CD14-positive monocyte (primary cell): Measurements from ENCODE around the gene BAAT. TPM values are rescaled to one million over a fixed set of nuclear protein-coding genes. Genes with fewer than 3 reads are reported as not detected.

Experiments
- DNase-seq, 3 donors: peaks; one replicate each; pipeline ENCODE4 v3.0.0-alpha.2; 2011 to 2022
- H2AFZ ChIP-seq: 2 replicates; pipeline ENCODE4 v1.6.0; 2012; ENCODE audit warnings: mild to moderate bottlenecking, low read depth, low read length, inconsistent platforms; ENCODE audit not compliant: insufficient read depth, poor library complexity, severe bottlenecking
- H3K27ac ChIP-seq, 2 donors: 1 replicate in 1 of 2; 2 replicates in 1 of 2; pipeline ENCODE4 v1.5.1; 2012 to 2013; ENCODE audit warnings: low read length in 2 of 2, control low read depth in 1 of 2, inconsistent platforms in 1 of 2, low read depth in 1 of 2, mild to moderate bottlenecking in 1 of 2
- H3K27me3 ChIP-seq, 2 donors: one replicate each; pipeline versions ENCODE4 v1.6.0 to v1.6.1; 2011 to 2013; ENCODE audit warnings: low read length in 2 of 2; ENCODE audit not compliant: control insufficient read depth in 2 of 2, insufficient read depth in 2 of 2
- H3K36me3 ChIP-seq, 2 donors: replicated peaks in 1 of 2; 1 replicate in 1 of 2; 2 replicates in 1 of 2; pipeline versions ENCODE4 v1.5.1 to v1.6.1; 2012 to 2013; ENCODE audit warnings: low read length in 2 of 2, control low read depth in 1 of 2, inconsistent platforms in 1 of 2, mild to moderate bottlenecking in 1 of 2; ENCODE audit not compliant: insufficient read depth in 2 of 2, control insufficient read depth in 1 of 2
- H3K4me1 ChIP-seq, 2 donors: 1 replicate in 1 of 2; 2 replicates in 1 of 2; pipeline versions ENCODE4 v1.5.1 to v1.6.1; 2012 to 2013; ENCODE audit warnings: low read length in 2 of 2, control low read depth in 1 of 2, inconsistent platforms in 1 of 2, mild to moderate bottlenecking in 1 of 2, moderate library complexity in 1 of 2; ENCODE audit not compliant: insufficient read depth in 2 of 2, control insufficient read depth in 1 of 2
- H3K4me2 ChIP-seq: replicated peaks from 2 replicates; pipeline ENCODE3; 2012; ENCODE audit warnings: low read length, moderate library complexity, mild to moderate bottlenecking; ENCODE audit not compliant: poor library complexity, severe bottlenecking; ENCODE audit errors: extremely low read depth
- H3K4me3 ChIP-seq, 3 experiments: fragments of 200-600 bp in 1 of 3; sonication (generic) in 1 of 3; replicated peaks in 1 of 3; 1 replicate in 2 of 3; 2 replicates in 1 of 3; pipeline ENCODE4 v1.5.1; 2011 to 2013; ENCODE audit warnings: low read length in 3 of 3, mild to moderate bottlenecking in 3 of 3, control low read depth in 2 of 3, low read depth in 2 of 3, inconsistent platforms in 1 of 3, moderate library complexity in 1 of 3
- H3K79me2 ChIP-seq: 2 replicates; pipeline ENCODE4 v1.6.0; 2012; ENCODE audit warnings: mild to moderate bottlenecking, control low read depth, inconsistent platforms, low read length, moderate library complexity; ENCODE audit not compliant: insufficient read depth
- H3K9ac ChIP-seq: 2 replicates; pipeline ENCODE4 v1.6.0; 2017; ENCODE audit warnings: low read length, mild to moderate bottlenecking; ENCODE audit not compliant: insufficient read depth, poor library complexity, severe bottlenecking
- H3K9me3 ChIP-seq, 2 donors: replicated peaks in 1 of 2; 1 replicate in 1 of 2; 2 replicates in 1 of 2; pipeline versions ENCODE4 v1.5.1 to v1.6.1; 2012 to 2013; ENCODE audit warnings: low read length in 2 of 2, control low read depth in 1 of 2; ENCODE audit not compliant: control insufficient read depth in 1 of 2, insufficient read depth in 1 of 2
- H4K20me1 ChIP-seq: 2 replicates; pipeline ENCODE4 v1.6.0; 2012; ENCODE audit warnings: mild to moderate bottlenecking, low read length, control low read depth, moderate library complexity; ENCODE audit not compliant: insufficient read depth
- H3K27ac Mint-ChIP-seq, 7 donors: one replicate each; pipeline ENCODE4 v1.8.0; 2020; ENCODE audit warnings: mild to moderate bottlenecking in 7 of 7, mixed read lengths in 7 of 7, moderate library complexity in 6 of 7, inconsistent platforms in 2 of 7
- H3K27me3 Mint-ChIP-seq, 3 donors: one replicate each; pipeline ENCODE4 v1.8.0; 2021 to 2022; ENCODE audit warnings: low read depth in 3 of 3, mild to moderate bottlenecking in 3 of 3, mixed read lengths in 3 of 3, moderate library complexity in 3 of 3, inconsistent platforms in 1 of 3
- H3K36me3 Mint-ChIP-seq, 2 donors: one replicate each; pipeline ENCODE4 v1.8.0; 2020; ENCODE audit warnings: mixed read lengths in 2 of 2, inconsistent platforms in 1 of 2, mild to moderate bottlenecking in 1 of 2
- H3K4me1 Mint-ChIP-seq: one replicate; pipeline ENCODE4 v1.8.0; 2020; ENCODE audit warnings: mild to moderate bottlenecking, mixed read lengths
- H3K4me3 Mint-ChIP-seq, 2 donors: one replicate each; pipeline ENCODE4 v1.8.0; 2020; ENCODE audit warnings: mild to moderate bottlenecking in 2 of 2, mixed read lengths in 2 of 2, moderate library complexity in 1 of 2
- H3K9me3 Mint-ChIP-seq, 7 donors: one replicate each; pipeline ENCODE4 v1.8.0; 2020 to 2022; ENCODE audit warnings: mixed read lengths in 7 of 7, mild to moderate bottlenecking in 6 of 7, moderate library complexity in 6 of 7, inconsistent platforms in 2 of 7
- WGBS: methylation state at CpG from one replicate; pipeline ENCODE4 v1.1.5; 2013; ENCODE audit warnings: missing lambda C conversion rate; ENCODE audit not compliant: insufficient coverage; 5-methylcytosine and 5-hydroxymethylcytosine counted together
- intact Hi-C, 2 donors: fragments of 100-400 bp; cut with micrococcal nuclease; formaldehyde crosslinking; loops; one replicate each; pipeline versions ENCODE4 v1.15.0 to v1.15.1; 2023
- polyA plus RNA-seq, 3 donors: library from polyadenylated mRNA; depleted of rRNA in 1 of 3; unstranded in 2 of 3; stranded (reverse) in 1 of 3; fragments of 300-500 nt in 2 of 3; fragments of >200 nt in 1 of 3; fragmentation: Illumina TruSeq in 2 of 3; gene quantifications; 1 replicate in 2 of 3; 2 replicates in 1 of 3; pipeline ENCODE4 v1.2.3, GENCODE V29; 2012 to 2021
- TF ChIP-seq, protein P1 (sequence below): fragments of 200-600 bp; IDR thresholded peaks from one replicate; pipeline ENCODE4 v1.8.0; 2022; ENCODE audit warnings: antibody characterized with exemption, mild to moderate bottlenecking

BAAT gene
- polyA plus RNA-seq, 3 donors = not detected

- H4K20me1 ChIP-seq = no peaks in the 10 kb centered on the region
- no peak overlapping the region for H3K27ac Mint-ChIP-seq
- DNase-seq = no peak
- no peak overlapping the region for H3K4me3 ChIP-seq
- H3K9ac ChIP-seq = no peak overlapping the region
- no peaks in the 10 kb centered on the region for H3K4me1 Mint-ChIP-seq
- 96% methylated on average over 23 of the region's 25 CpGs for WGBS
- no peaks in the 10 kb centered on the region for H3K79me2 ChIP-seq
- H3K4me1 ChIP-seq = no peaks in the 10 kb centered on the region
- peaks cover 2 to 3% (median 2%) of the 10 kb centered on the region in 3 donors for H3K27me3 Mint-ChIP-seq
- H3K27me3 ChIP-seq = no peaks in the 10 kb centered on the region
- H3K9me3 Mint-ChIP-seq = peaks cover 0 to 13% (median 4%) of the 10 kb centered on the region in 7 donors
- peaks cover 0 to 6% of the 10 kb centered on the region in 2 donors for H3K9me3 ChIP-seq
- no peaks in the 10 kb centered on the region for H3K36me3 ChIP-seq
- TF ChIP-seq, protein P1, sequence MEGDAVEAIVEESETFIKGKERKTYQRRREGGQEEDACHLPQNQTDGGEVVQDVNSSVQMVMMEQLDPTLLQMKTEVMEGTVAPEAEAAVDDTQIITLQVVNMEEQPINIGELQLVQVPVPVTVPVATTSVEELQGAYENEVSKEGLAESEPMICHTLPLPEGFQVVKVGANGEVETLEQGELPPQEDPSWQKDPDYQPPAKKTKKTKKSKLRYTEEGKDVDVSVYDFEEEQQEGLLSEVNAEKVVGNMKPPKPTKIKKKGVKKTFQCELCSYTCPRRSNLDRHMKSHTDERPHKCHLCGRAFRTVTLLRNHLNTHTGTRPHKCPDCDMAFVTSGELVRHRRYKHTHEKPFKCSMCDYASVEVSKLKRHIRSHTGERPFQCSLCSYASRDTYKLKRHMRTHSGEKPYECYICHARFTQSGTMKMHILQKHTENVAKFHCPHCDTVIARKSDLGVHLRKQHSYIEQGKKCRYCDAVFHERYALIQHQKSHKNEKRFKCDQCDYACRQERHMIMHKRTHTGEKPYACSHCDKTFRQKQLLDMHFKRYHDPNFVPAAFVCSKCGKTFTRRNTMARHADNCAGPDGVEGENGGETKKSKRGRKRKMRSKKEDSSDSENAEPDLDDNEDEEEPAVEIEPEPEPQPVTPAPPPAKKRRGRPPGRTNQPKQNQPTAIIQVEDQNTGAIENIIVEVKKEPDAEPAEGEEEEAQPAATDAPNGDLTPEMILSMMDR = no peak
- no peak overlapping the region for H3K4me2 ChIP-seq
- H3K4me3 Mint-ChIP-seq = no peak overlapping the region
- no peak overlapping the region for H2AFZ ChIP-seq
- intact Hi-C loops = no loop called here
- H3K36me3 Mint-ChIP-seq = no peaks in the 10 kb centered on the region
- H3K27ac ChIP-seq = no peak overlapping the region
Measured at GRCh38 chr9:101333926-101334702, 50.7 kb downstream of the BAAT start.

DNA sequence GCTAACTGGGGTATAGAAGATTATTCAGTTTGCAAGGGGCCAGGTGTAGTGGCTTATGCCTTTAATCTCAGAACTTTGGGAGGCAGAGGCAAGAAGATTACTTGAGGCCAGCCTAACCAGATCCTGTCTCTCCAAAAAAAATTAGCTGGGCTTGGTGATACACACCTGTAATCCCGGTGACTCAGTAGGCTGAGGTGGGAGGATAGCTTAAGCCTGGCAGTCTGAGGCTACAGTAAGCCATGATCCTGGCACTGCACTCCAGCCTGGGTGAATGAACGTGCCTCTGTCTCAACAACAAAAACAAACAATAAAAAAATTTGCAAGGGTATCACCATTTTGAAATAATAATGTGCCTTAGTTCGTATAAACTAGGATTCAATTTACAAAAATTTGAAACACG is 51.3 kb downstream of the BAAT start:
- H3K9me3 Mint-ChIP-seq = peaks cover 0 to 9% (median 3%) of the 10 kb centered on the region in 7 donors
- Histone ChIP-seq H3K9me3 (no peaks in the 10 kb centered on the region), H3K4me1 (no peaks in the 10 kb centered on the region), H3K9ac (no peak overlapping the region), H3K36me3 (no peaks in the 10 kb centered on the region), H3K27ac (no peak overlapping the region), H3K4me3 (no peak overlapping the region), H2AFZ (no peak overlapping the region), H3K27me3 (no peaks in the 10 kb centered on the region), H3K4me2 (no peak overlapping the region), H3K79me2 (no peaks in the 10 kb centered on the region), H4K20me1 (no peaks in the 10 kb centered on the region)
- H3K4me1 Mint-ChIP-seq = no peaks in the 10 kb centered on the region
- intact Hi-C loops = no loop called here
- WGBS = 100% methylated on average over 1 of the region's 4 CpGs
- DNase-seq = no peak
- H3K27ac Mint-ChIP-seq = no peak overlapping the region
- no peaks in the 10 kb centered on the region for H3K36me3 Mint-ChIP-seq
- peaks cover 2 to 3% (median 2%) of the 10 kb centered on the region in 3 donors for H3K27me3 Mint-ChIP-seq
- TF ChIP-seq, protein P1 = no peak
- H3K4me3 Mint-ChIP-seq = no peak overlapping the region
